B cell (primary cell): ENCODE results near the gene SECTM1. TPM values are rescaled to one million over a fixed set of nuclear protein-coding genes. Genes with fewer than 3 reads are reported as not detected.

ENCODE experiments used
- ATAC-seq: fragments of 200-7000 bp; cut with Tn5 transposase; one replicate; pipeline ENCODE4 v1.10.0; 2021; ENCODE audit warnings: low read depth, mild to moderate bottlenecking, moderate number of reproducible peaks, moderate library complexity
- CTCF ChIA-PET: fragments of 350-600 bp; sonication (Branson Sonifier 250); formaldehyde crosslinking; loops from one replicate; lab custom pipeline; 2021; ENCODE audit warnings: antibody characterized with exemption, inconsistent platforms; lab: Charles Lee
- POLR2A ChIA-PET: fragments of 350-600 bp; sonication (Branson Sonifier 250); formaldehyde crosslinking; loops from one replicate; lab custom pipeline; 2021; ENCODE audit warnings: antibody characterized with exemption; lab: Charles Lee
- DNase-seq: peaks from one replicate; pipeline ENCODE4 v3.0.0; 2013
- H2AFZ ChIP-seq: 2 replicates; pipeline ENCODE4 v1.6.1; 2012; ENCODE audit warnings: mild to moderate bottlenecking, low read depth, low read length; ENCODE audit not compliant: insufficient read depth, poor library complexity, severe bottlenecking
- H3K27ac ChIP-seq, 2 donors: 1 replicate in 1 of 2; 2 replicates in 1 of 2; pipeline ENCODE4 v1.5.1; 2012 to 2013; ENCODE audit warnings: low read length in 2 of 2, mild to moderate bottlenecking in 2 of 2, moderate library complexity in 1 of 2
- H3K27me3 ChIP-seq, 4 experiments: fragments of 200-600 bp in 1 of 4; sonication (generic) in 1 of 4; replicated peaks in 1 of 4; 1 replicate in 2 of 4; 2 replicates in 2 of 4; pipeline versions ENCODE4 v1.6.1 to v1.7.0; 2013 to 2016; ENCODE audit warnings: low read length in 3 of 4, mild to moderate bottlenecking in 2 of 4, mixed read lengths in 1 of 4, moderate library complexity in 1 of 4; ENCODE audit not compliant: insufficient read depth in 4 of 4, control insufficient read depth in 3 of 4; ENCODE audit errors: control extremely low read depth in 1 of 4
- H3K36me3 ChIP-seq, 2 experiments: replicated peaks in 1 of 2; 1 replicate in 1 of 2; 2 replicates in 1 of 2; pipeline versions ENCODE4 v1.6.1 to v1.7.1; 2013; ENCODE audit warnings: low read length in 1 of 2; ENCODE audit not compliant: insufficient read depth in 2 of 2, control insufficient read depth in 1 of 2; ENCODE audit errors: control extremely low read depth in 1 of 2, extremely low read depth in 1 of 2
- H3K4me1 ChIP-seq, 2 donors: fragments of 200-600 bp in 1 of 2; sonication (generic) in 1 of 2; 1 replicate in 1 of 2; 2 replicates in 1 of 2; pipeline versions ENCODE4 v1.5.1 to v1.6.1; 2013 to 2017; ENCODE audit warnings: low read length in 2 of 2; ENCODE audit not compliant: control insufficient read depth in 2 of 2, insufficient read depth in 2 of 2
- H3K4me2 ChIP-seq: replicated peaks from 2 replicates; pipeline ENCODE3; 2012; ENCODE audit warnings: mild to moderate bottlenecking, low read depth, low read length; ENCODE audit not compliant: poor library complexity, severe bottlenecking
- H3K4me3 ChIP-seq, 5 experiments: fragments of 200-600 bp in 1 of 5; sonication (generic) in 1 of 5; 1 replicate in 3 of 5; 2 replicates in 2 of 5; pipeline versions ENCODE4 v1.5.1 to v1.7.0; 2011 to 2016; ENCODE audit warnings: low read length in 4 of 5, mild to moderate bottlenecking in 4 of 5, low read depth in 2 of 5, control low read depth in 1 of 5, moderate library complexity in 1 of 5; ENCODE audit not compliant: insufficient read depth in 1 of 5; ENCODE audit errors: control extremely low read depth in 1 of 5, extremely low read depth in 1 of 5
- H3K79me2 ChIP-seq: fragments of 200-600 bp; sonication (generic); one replicate; pipeline ENCODE4 v1.6.0; 2016; ENCODE audit warnings: low read length; ENCODE audit not compliant: control insufficient read depth, insufficient read depth
- H3K9ac ChIP-seq: fragments of 200-600 bp; sonication (generic); 2 replicates; pipeline ENCODE4 v1.6.1; 2017; ENCODE audit warnings: mild to moderate bottlenecking, low read length, moderate library complexity
- H3K9me3 ChIP-seq, 3 donors: one replicate each; pipeline versions ENCODE4 v1.6.1 to v1.7.1; 2013; ENCODE audit warnings: low read length in 2 of 3; ENCODE audit not compliant: control insufficient read depth in 2 of 3, insufficient read depth in 1 of 3; ENCODE audit errors: control extremely low read depth in 1 of 3
- H4K20me1 ChIP-seq: 2 replicates; pipeline ENCODE4 v1.6.0; 2012; ENCODE audit warnings: mild to moderate bottlenecking, low read length; ENCODE audit not compliant: insufficient read depth, control insufficient read depth, poor library complexity, severe bottlenecking
- H3K27ac Mint-ChIP-seq: one replicate; pipeline ENCODE4 v1.8.0; 2021; ENCODE audit warnings: mixed read lengths
- H3K27me3 Mint-ChIP-seq: one replicate; pipeline ENCODE4 v1.8.0; 2021; ENCODE audit warnings: mixed read lengths
- H3K4me1 Mint-ChIP-seq: one replicate; pipeline ENCODE4 v1.8.0; 2021; ENCODE audit warnings: mixed read lengths
- H3K4me3 Mint-ChIP-seq: one replicate; pipeline ENCODE4 v1.8.0; 2021; ENCODE audit warnings: mixed read lengths
- H3K9me3 Mint-ChIP-seq: one replicate; pipeline ENCODE4 v1.8.0; 2022; ENCODE audit warnings: mixed read lengths; ENCODE audit not compliant: insufficient read depth
- EZH2 ChIP-seq: IDR thresholded peaks from 2 replicates; pipeline ENCODE4 v1.6.1; 2012; ENCODE audit warnings: borderline replicate concordance, low read depth, mild to moderate bottlenecking, moderate library complexity, low read length; ENCODE audit not compliant: insufficient read depth, poor library complexity, severe bottlenecking
- WGBS: methylation state at CpG from one replicate; pipeline ENCODE4 v1.1.5; 2013; ENCODE audit warnings: missing lambda C conversion rate; ENCODE audit not compliant: insufficient coverage; 5-methylcytosine and 5-hydroxymethylcytosine counted together
- intact Hi-C: fragments of 100-400 bp; cut with micrococcal nuclease; formaldehyde crosslinking; loops from one replicate; pipeline ENCODE4 v1.10.0; 2022
- polyA plus RNA-seq: library from polyadenylated mRNA; depleted of rRNA; stranded (reverse); fragments of >200 nt; gene quantifications from 2 replicates; pipeline ENCODE4 v1.2.3, GENCODE V29; 2012
- total RNA-seq, 2 donors: library from RNA; stranded (reverse); fragments of 120-200 nt in 1 of 2; gene quantifications; 1 replicate in 1 of 2; 2 replicates in 1 of 2; pipeline versions ENCODE4 v1.2.3 to v1.2.4, GENCODE V29; 2013 to 2022
- TF ChIP-seq, protein P1 (sequence below): fragments of 200-600 bp; IDR thresholded peaks from one replicate; pipeline ENCODE4 v1.8.0; 2022; ENCODE audit warnings: antibody characterized with exemption, mild to moderate bottlenecking

Gene SECTM1
- total and polyA plus RNA-seq, 2 donors (not counting 1 experiment from before 2014, with no cell fraction given) = 0.17 to 1.2 TPM

- peaks cover 13% of the 10 kb centered on the region for H3K27me3 Mint-ChIP-seq
- Histone ChIP-seq H3K9me3 (peaks cover 0 to 5% (median 0%) of the 10 kb centered on the region in 3 donors), H3K4me1 (peaks cover 4% of the 10 kb centered on the region in 2 donors), H3K27ac (no peak overlapping the region), H2AFZ (no peak overlapping the region), H3K4me2 (no peak overlapping the region), H4K20me1 (no peaks in the 10 kb centered on the region), H3K9ac (no peak overlapping the region), H3K4me3 (no peak overlapping the region), H3K79me2 (no peaks in the 10 kb centered on the region), H3K27me3 (peaks cover 0 to 12% (median 0%) of the 10 kb centered on the region in 4 experiments), H3K36me3 (no peaks in the 10 kb centered on the region)
- 82% methylated on average over 4 of the region's 5 CpGs for WGBS
- H3K4me1 Mint-ChIP-seq = peaks cover 6% of the 10 kb centered on the region
- H3K4me3 Mint-ChIP-seq = no peak overlapping the region
- ChIA-PET CTCF (interaction anchor here (0.7 to 1.7 kb wide), 3 partner anchors 9 to 210 kb away, joined by 3 to 6 read pairs (median 3); no protein-coding TSS in a partner anchor), POLR2A (no interaction called here)
- TF ChIP-seq, protein P1, sequence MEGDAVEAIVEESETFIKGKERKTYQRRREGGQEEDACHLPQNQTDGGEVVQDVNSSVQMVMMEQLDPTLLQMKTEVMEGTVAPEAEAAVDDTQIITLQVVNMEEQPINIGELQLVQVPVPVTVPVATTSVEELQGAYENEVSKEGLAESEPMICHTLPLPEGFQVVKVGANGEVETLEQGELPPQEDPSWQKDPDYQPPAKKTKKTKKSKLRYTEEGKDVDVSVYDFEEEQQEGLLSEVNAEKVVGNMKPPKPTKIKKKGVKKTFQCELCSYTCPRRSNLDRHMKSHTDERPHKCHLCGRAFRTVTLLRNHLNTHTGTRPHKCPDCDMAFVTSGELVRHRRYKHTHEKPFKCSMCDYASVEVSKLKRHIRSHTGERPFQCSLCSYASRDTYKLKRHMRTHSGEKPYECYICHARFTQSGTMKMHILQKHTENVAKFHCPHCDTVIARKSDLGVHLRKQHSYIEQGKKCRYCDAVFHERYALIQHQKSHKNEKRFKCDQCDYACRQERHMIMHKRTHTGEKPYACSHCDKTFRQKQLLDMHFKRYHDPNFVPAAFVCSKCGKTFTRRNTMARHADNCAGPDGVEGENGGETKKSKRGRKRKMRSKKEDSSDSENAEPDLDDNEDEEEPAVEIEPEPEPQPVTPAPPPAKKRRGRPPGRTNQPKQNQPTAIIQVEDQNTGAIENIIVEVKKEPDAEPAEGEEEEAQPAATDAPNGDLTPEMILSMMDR = no peak
- no peak for TF ChIP-seq EZH2
- no peak for DNase-seq
- no peaks in the 10 kb centered on the region for H3K9me3 Mint-ChIP-seq
- ATAC-seq = no peak
- no peak overlapping the region for H3K27ac Mint-ChIP-seq
- intact Hi-C loops = no loop called here
These were observed 10.0 kb upstream of the SECTM1 start for GRCh38 chr17:82343560-82343959.

DNA sequence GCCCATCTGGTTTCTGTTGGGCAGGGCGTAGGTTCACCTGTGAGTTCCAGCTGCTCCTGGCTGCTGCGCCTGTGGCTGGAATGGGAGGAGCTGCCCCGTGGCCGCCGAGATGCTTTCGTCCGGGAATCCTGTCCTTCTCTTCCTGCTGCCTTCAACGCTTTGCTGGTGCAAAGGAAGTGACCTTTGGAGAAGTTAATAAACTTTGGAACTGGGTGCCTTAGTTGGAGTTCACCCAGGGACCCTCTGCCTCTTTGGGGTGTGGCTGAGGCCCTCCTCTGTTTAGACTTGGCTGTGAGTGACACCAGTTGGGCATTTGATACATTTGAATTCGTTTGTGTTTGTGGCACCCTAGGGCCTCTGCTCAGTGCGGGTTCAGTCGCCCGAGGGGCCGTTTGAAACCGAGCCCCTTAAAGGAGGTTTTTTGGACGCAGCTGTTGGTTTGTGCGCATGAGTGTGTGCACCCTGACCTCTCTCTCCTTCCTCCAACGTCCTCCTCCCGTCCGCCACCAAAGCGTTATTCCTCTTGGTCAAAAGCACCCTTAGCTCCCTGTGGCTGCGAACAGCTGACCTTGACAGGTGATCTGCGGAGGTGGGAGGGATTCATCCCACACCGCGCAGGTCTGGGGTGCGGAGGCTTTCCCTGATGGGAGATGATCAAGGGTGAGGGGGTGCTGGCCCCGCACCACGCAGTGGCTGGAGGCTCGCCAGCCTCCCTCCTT, 9.0 kb upstream of the SECTM1 start:
- CTCF ChIA-PET = no interaction called here
- H3K4me3 Mint-ChIP-seq = no peak overlapping the region
- H3K4me1 Mint-ChIP-seq = peaks cover 6% of the 10 kb centered on the region
- H3K27me3 Mint-ChIP-seq = peaks cover 12% of the 10 kb centered on the region
- Histone ChIP-seq H3K4me3 (no peak overlapping the region), H3K9ac (no peak overlapping the region), H3K79me2 (no peaks in the 10 kb centered on the region), H4K20me1 (no peaks in the 10 kb centered on the region), H3K27me3 (peaks cover 0 to 10% (median 0%) of the 10 kb centered on the region in 4 experiments), H3K9me3 (peaks cover 0 to 5% (median 0%) of the 10 kb centered on the region in 3 donors), H3K27ac (no peak overlapping the region), H2AFZ (no peak overlapping the region), H3K4me2 (no peak overlapping the region), H3K4me1 (peaks cover 4% of the 10 kb centered on the region in 2 donors), H3K36me3 (no peaks in the 10 kb centered on the region)
- no peak for TF ChIP-seq EZH2
- TF ChIP-seq, protein P1 = no peak
- DNase-seq = no peak
- H3K9me3 Mint-ChIP-seq = no peaks in the 10 kb centered on the region
- intact Hi-C loops = no loop called here
- no peak for ATAC-seq
- H3K27ac Mint-ChIP-seq = no peak overlapping the region
- WGBS = 96% methylated on average over 20 of the region's 28 CpGs
- POLR2A ChIA-PET = no interaction called here
